HG03521 (cell line): ENCODE measurements around the gene MYL12A.
A peak's percentile ranks its signal among the peaks of the same experiment; 100 is the strongest.
"Not testable (repeated sequence)": the region's sequence is repeated elsewhere in the genome, so short reads cannot be mapped to it uniquely, and the experiment has no call there.

ENCODE experiments used
- ATAC-seq: cut with Tn5 transposase; IDR thresholded peaks from one replicate; pipeline ENCODE4 v1.9.1; 2021; ENCODE audit warnings: mild to moderate bottlenecking, moderate library complexity; ENCODE audit not compliant: unreplicated experiment

The MYL12A gene

DNA sequence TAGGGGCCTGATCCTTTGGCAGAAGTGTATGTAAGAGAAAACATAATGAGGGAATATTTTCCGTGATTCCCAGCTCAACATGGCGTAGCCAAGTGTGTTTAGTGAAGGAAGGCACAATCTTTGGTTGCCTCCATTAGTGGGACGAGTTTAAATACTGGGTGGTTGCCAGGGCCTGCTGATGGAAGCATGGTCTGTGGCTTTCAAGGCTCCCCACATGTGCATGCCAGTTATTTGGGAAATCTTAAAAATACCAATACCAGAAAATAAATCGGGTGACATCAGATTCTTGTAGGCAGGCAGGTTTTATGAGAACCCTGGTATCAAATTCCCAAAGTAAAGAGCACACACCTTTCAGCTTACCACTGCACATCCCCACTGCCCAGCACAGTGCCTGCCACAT is 7.1 kb downstream of the MYL12A start:
- ATAC-seq: no peak

DNA sequence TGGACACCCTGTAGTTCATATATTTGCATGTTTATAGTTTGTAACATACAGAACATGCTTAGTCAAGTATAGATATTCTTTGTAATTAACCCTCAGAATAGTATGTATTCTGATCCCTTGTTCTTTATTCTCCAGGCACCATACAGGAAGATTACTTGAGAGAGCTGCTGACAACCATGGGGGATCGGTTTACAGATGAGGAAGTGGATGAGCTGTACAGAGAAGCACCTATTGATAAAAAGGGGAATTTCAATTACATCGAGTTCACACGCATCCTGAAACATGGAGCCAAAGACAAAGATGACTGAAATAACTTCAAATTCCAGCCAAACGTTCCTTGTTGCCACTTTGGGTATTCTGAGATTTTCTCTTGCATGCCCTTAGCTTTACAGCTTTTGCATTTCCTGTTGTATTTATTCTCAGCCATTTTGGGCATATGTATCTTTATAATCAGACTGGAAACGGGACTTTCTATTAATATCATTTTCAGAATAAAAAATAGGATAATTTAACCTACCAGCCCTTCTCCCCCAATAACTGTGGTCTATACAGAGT is 8.1 kb downstream of the MYL12A start:
- ATAC-seq: no peak

DNA sequence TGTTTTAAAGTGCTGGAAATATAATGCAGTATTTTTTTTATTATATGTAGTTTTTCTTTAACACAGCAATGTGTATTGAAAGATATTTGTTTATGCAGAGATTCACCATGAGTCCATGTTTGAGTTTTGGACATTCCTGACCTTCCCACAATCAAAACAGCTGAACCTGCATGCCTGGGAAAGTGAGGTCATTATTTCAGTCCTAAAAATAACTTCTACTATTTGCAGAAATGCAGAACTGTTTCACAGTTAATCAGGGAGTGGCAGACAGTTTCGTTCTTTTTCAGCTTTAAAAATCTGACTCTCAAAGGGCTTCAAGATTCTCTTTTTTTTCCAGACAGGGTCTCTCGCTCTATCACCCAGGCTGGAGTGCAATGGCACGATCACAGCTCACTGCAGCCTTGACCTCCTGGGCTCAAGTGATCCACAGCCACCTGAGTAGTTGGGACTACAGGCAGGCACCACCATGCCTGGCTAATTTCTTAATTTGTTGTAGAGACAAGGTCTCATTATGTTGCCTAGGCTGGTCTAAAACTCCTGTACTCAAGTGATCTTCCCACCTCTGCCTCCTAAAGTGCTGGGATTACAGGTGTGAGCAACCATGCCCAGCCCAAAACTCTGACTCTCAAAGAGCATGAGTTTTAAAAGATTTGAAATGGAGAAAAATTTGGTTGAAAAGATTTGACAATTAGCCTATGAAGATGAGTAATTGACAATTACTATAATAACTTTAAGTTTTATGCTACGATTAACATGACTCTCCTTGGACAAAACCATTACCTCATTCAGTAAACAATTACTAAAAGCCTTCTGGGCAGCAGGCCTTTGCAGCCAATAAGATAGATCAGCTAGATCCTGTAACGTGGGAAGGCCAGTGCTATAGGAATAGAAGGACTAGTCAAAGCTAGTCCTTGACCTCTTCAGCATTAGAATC is 9.4 kb downstream of the MYL12A start:
- ATAC-seq: no peak

DNA sequence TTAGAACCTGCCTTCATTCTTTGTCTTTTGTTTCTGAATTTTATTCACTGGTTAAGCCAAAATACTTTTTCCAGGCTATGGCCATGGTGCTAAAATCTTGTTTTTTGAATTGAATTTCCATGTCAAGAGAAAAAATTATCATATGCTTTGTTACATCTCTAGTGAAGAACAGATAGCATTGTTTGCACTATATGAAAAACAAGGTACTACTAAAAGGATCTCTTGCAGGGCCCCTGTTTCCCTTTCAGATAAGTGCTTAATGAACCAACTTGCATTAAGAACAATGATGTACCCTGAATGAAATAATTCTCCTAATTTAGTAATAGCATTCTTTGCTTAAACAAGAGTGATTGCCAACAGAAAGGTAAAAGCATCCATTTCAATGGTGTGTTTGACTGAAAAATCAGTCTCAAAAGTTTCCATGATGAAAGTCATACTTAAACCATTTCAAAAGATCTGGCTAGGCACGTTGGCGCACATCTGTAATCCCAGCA is 10.1 kb downstream of the MYL12A start:
- no peak for ATAC-seq

DNA sequence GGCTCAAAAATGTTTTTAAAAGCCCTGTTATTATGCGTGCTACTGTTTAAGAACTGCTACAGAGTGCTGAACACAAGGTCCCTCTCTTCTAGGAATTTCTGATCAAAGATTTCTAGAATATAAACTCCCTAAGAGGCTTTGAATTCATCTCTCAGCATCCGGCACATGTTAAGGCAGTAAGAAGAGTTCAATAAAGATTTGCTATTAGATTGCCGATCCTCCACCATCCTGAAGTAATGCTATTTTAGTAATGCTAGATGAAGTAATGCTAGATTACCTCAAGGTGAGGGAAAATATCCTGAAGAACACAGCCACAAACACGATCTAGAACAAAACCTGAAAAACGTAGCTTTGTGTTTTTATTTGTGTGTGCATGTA is 13.4 kb downstream of the MYL12A start:
- ATAC-seq: no peak

DNA sequence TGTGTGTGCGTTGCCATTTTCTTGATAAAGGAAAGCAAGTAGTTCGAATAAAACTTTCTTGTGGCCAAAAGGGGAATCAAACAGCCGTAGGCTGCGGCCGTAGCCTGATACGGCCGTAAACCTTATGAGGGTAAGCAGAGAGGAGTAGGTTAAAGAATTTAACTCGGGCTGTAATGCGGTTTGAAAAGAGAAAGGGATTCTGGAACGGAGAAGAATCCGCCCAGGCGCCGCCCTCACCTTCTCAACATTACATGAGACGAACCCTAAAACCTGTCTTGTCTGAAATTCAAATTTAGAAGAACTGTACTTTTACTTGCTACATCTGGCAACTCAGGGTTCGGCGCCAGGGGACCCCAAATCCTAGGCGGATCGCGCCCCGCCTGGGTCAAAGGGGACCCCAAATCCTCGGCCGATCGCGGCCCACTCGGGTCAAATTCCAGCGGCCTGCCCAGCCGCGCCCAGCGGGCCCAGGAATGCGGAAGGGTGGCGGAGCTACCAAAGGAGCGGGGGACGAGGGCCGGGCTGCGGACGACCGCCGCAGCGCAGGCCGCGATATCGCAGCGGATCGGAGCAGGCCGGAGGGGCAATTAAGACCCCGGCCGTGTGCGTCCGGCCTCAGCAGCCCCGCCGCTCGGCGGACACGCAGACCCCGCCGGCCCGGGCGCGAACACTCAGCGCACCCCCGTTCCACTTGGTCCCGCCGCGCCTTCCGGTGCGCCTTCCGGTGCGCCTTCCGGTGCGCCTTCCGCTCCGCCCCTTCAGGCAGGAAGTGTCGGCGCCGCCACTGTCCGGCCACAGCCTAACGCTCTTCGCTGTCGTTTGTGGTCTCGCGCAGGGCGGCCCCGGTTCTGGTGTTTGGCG is 14.0 kb downstream of the MYL12A start, which contains the start of gene MYL12B:
MYL12B (plus strand) TSS at position 761 of the 861 bp plus-strand sequence. CDS start 10,766 bp downstream, outside the sequence.
- peak; percentile 73 for ATAC-seq

DNA sequence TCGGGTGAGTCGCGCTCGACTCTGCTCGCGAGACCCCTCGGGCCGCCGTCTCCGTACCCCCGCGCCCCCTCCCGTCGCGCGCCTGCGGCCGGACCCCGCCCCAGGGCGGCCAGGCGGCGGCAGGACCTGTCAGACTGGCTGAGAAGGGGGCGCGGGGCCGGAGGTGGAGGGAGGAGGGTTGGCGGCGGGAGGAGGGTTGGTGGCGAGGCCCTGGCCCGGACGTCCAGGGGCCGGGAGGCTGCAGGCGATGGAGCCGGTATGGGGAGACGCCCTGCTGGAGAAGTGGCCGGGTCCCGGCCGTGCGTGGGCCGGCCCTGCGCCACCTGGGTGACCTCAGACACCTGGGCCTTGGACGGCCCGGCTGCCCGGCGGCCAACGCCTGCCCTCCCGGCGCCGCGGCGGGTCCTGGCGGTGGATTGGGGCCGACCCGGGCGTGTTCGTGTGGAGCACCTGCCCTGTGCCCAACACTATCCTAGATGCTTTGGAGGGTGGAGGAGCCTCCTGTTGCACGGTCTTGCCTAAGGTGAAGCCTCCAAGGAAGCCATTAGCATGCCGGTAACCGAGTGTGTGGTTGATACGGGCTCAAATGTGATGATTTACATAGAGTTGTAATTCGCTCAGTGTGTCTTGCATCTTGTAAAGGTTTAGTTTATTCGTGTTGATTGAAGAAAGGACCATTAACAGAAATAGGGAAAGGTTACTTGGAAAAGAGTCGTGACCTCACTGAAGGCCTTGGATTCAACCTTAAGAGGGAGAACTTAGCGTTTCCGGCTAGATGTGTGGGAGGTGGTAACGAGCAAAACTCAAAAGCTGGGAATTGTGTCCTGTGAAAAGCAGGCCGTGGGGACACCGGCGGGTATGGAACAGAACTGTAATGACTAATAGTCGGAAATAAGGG is 14.9 kb downstream of the MYL12A start:
- ATAC-seq: peak; percentile 33

DNA sequence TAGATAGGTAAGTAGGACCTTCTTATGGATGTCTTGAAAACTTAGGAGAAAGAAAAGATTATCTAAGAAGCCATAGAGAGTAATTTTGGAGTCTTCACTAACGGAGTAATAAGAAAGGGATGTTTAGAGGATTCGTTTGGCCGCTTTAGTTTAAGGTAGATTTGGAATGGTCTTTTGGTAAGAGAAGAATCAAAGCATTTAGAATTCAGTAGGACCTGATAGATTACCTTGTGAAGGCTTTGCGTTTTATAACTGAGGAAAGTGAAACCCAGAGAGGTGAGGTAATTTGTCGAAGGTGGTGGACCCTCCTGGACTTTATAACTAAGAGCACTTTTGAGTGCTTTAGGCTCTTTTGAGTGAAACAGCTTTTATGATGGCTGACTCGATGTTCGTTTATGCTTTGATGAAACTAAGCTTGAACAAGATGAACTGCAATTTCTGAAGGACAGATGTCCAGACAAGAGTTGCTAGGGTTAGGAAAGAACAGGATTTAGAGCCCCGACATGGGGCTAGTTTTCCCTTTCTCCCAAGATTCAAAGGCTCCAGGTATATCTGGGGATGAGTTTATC is 15.6 kb downstream of the MYL12A start:
- no peak for ATAC-seq

DNA sequence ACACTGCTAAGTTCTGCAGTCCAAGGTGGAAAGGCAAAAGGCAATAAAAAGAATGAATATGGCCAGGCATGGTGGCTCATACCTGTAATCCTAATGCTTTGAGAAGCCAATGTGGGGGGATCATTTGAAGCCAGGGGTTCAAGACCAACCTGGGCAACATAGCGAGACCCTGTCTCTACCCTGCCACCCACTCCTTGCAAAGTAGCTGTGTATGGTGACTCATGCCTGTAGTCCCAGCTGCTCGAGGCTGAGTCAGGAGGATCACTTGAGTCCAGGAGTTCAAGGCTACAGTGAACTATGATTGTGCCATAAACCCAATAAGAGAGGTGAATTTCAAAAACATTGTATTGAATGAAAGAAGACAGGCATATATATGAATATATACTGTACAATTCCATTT is 16.8 kb downstream of the MYL12A start:
- ATAC-seq: no peak

DNA sequence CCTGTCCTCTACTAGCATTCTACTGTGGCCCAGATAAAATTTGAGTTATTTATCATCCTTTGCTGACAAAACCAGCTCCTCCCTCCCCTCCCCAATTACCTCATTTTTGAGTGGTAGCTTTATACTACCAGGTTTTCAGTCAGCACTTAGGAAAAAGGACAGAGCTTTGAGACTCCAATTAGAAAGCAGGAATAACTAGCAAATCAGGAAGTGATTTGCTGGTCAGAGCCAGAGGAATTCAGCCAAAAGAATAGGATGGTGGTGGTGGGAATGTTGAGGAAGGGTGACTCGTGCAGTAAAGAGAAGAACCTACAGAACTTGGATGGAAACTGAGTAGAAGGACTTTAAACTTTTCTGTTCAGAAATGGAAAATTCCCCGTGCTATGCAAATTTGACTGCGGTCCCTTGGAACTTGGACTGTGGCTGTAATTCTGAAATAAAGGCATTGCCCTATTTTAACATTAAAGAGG is 18.0 kb downstream of the MYL12A start:
- no peak for ATAC-seq

DNA sequence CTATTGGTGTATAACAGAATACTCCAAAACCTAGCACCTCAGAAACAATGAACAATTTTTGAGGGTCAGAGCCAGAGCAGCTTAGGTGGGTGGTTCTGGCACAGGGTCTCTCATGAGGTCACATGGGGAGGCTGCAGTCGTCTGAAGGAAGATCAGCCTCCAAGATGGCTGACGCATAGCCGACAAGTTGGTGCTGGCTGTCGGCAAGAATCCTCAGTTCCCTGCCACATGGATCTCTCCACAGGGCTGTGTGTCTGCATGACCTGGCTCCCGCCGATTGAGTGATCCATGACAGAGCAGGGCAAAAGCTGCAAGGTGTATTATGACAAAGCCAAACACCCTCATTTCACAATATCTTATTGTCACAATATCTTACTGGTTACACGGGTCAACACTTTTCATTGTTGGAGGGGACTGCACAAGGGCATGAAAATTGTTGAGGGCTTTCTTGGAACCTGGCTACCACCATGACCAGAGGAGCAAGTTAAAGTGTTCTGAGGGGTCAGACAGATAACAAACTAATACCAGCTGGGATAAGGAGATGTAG is 18.5 kb downstream of the MYL12A start:
- no peak for ATAC-seq

DNA sequence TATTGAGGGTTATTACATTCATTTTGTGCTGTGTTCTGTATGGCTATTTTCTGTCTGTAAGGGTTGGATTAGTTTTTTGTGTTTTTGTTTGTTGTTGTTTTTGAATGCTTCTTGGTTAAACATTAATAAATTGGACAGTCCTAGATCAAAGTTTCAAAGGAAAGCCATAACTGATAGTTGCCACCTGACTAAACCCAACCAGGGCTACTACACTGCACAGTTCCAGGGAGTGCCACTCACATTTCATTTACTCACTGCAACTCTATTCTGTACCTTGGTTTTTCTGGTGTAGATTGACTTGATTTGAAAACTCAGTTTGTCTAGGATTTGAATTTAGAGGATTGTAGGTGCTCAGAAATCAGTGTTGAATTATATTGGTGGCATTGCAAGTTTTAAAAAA is 20.7 kb downstream of the MYL12A start:
- ATAC-seq: no peak

DNA sequence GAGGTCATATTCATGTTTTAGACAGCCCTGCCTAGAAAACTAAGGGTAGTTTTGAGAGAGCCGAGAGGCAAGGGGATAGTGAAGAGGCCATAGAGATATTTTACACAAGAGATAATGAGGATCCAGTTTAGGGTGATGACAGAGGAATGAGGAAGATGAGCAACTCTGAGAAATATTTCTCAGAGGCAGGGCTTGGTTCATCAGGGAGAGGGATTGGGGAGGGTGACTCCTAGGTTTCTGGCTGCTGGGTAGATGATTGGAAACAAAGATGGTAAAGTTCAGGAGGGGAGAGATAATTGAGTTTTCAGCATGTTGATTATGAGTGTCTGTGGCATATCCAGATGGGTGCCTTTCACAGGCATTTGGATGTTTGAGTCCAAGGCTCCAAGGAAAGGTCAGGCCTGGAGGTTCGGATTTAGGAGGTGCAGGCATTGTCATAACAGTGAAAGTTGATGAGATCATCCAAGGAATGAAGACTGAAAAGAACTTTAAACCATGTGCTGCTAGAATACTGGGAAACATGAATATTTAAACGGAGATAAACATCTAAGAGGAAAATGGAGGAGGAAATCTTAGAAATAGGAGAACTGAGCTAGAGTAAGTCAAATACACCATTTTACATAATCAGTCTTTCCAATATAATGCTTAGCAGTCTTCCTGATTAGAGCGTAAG is 21.8 kb downstream of the MYL12A start:
- ATAC-seq: no peak

DNA sequence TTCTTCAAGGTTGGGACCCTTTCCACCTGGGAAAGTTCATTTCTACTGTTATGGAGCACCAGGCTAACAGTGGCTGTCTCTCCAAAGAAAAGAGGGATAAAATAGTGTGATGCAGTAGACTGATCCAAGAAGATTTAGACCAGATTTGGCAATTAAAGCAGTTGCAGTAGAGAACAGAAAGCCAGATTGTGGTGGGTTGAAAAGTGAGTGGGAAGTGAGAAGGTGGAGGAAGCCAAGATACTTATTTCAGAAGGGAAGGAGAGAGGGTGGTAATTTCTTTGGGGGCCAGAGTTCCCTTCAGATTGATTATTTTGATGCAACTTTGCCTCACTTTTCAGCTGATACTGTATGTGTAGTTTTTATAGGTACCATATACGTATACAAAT is 22.3 kb downstream of the MYL12A start:
- ATAC-seq: no peak

DNA sequence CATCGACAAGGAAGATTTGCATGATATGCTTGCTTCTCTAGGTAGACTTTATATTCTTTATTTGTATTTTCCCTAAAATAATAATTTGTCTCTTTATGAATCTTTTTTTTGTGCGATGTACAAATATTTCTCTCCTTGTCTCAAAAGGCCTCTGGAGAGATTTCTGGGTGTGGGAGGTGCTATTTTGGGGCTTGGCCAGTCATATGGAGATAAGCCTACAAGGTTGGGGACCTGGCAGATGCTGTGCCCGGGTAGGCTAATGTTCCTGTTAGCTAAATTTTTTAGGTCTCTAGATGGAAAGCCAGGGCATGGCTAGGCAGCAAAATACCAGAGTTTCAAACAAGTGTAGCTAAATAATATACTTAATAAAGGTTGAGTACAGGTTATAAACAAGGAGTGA is 25.4 kb downstream of the MYL12A start:
- no peak for ATAC-seq

DNA sequence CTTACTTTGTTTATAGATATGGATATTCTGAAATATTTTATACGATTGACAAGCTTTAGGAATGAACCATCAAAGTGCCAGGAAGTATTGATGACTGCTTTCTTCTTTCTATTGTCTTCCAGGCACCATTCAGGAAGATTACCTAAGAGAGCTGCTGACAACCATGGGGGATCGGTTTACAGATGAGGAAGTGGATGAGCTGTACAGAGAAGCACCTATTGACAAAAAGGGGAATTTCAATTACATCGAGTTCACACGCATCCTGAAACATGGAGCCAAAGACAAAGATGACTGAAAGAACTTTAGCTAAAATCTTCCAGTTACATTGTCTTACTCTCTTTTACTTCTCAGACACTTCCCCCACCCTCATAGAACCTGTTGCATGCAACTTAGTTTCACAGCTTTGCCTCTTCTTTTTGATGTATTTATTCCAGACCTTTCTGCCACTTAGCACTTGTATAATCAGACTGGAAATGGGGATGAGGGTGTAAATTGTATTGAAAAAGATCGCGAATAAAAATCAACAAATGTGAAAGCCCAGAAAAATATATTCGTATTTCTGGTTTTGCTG is 30.1 kb downstream of the MYL12A start:
- not testable (repeated sequence) for ATAC-seq

DNA sequence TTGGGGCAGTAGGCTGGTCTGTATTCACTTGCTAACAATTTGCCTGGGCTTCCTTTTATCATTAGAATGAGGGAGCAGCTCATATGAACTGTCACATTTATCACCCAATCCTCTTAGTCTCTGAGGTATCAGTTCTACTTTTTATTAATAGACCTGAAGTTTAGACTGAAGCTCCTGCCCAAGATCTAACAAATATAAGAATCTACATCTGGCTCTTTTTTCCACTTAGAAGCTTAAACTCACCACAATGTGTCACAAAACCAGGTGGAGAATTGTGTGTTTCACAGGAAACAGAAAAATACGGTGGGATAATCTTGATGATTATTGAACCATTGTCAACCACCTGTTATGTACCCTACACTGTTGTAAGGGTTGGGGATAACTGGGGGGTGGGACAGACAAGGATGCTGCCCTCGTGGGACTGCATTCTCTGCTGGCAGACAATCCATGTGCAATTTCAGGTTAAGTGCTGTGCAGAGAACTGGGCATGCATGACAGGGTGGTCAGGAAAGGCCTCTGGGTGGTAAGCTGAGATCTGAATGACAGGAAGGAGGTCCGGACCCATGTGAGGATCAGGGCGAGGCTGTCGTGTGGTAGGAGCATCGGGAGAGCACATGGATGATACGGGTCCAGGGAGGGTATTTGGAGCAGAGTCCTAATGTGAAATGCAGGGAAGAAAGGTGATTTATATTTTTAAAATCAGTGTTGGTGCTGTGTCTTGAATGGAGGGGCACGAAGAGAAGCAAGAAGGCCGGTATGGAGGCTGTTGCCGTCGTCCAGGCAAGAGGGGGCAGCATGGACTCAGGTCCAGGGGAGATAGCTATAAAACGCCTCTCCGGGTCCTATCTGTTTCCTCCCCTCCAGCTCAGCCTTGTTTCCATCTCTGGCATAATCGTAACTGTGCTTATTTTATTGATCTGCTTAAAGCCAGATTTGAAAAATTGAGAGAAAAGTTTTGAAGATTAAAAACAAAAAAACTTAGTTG is 31.9 kb downstream of the MYL12A start:
- ATAC-seq: peak; percentile 72
